ENCODE results near the gene CRX.

DNA sequence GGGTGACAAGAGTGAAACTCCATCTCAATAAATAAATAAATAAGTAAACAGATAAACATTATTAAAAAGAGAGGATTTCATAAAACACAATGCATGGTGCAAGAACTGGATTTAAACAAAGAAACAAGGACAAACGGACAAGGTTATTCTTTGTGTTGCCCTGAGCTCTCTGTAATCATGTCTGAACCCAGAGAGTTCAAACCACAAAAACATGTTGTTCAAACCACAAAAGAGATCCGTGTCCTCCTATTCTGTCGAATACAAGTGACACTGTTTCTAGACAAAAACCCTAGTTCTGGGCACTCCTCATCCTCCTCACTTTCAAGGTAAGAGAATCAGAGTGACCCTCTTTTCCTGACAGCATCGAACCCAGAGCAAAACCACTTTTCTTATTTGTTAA is 32.7 kb downstream of the CRX start:
- TF ChIP-seq POLR2AphosphoS5 (IDR thresholded peaks at IDR 0.05; ENCODE audit: borderline replicate concordance, low read depth, low read length) (no peak), EZH2 (IDR thresholded peaks at IDR 0.05) (no peak)

Data from SK-N-MC (cell line).